ENCODE data around the gene MTHFD1. TPM values are rescaled to one million over a fixed set of nuclear protein-coding genes. Genes with fewer than 3 reads are reported as not detected.
"Not testable (repeated sequence)": the region's sequence is repeated elsewhere in the genome, so short reads cannot be mapped to it uniquely, and the experiment has no call there.

MTHFD1 gene
- total and polyA plus RNA-seq, 10 donors, result 17.6 to 65.9 (median 29.7) TPM

GRCh38 chr14:64391986-64392385, 3.8 kb downstream of the MTHFD1 start:
- H3K27me3 ChIP-seq (replicated peaks in 1 of 7), result no peaks in the 10 kb centered on the region
- no peak for DNase-seq
- intact Hi-C loops (cut with DNase I; ENCODE audit: low total_unique reads), result no loop called here
- H3K27ac ChIP-seq, result no peak overlapping the region
- 80 to 96% (median 92%) methylated on average over 2 of the region's 2 CpGs for WGBS, 5 donors
- H3K4me3 ChIP-seq, result no peak overlapping the region
- peaks cover 8 to 39% (median 23%) of the 10 kb centered on the region in 6 donors for H3K4me1 ChIP-seq
- TF ChIP-seq POLR2AphosphoS5 (IDR thresholded peaks at IDR 0.05) (no peak), CTCF (IDR thresholded peaks at IDR 0.05 in 8 of 11, conservative IDR thresholded peaks at IDR 0.05 in 3 of 11) (no peak), POLR2A (IDR thresholded peaks at IDR 0.05) (no peak)
- peaks cover 0 to 15% (median 0%) of the 10 kb centered on the region in 6 donors for H3K36me3 ChIP-seq
- H3K9me3 ChIP-seq, result no peaks in the 10 kb centered on the region

GRCh38 chr14:64393189-64393726, 5.1 kb downstream of the MTHFD1 start:
- H3K4me3 ChIP-seq; H3K9me3 ChIP-seq; H3K27me3 ChIP-seq (replicated peaks in 1 of 7); intact Hi-C loops (cut with DNase I; ENCODE audit: low total_unique reads); H3K27ac ChIP-seq; DNase-seq: not testable (repeated sequence)
- 95 to 99% (median 96%) methylated on average over 3 of the region's 3 CpGs for WGBS, 5 donors
- peaks cover 0 to 15% (median 0%) of the 10 kb centered on the region in 6 donors for H3K36me3 ChIP-seq
- peaks cover 6 to 33% (median 18%) of the 10 kb centered on the region in 6 donors for H3K4me1 ChIP-seq

- no peaks in the 10 kb centered on the region for H3K9me3 ChIP-seq
- no peak overlapping the region for H3K4me3 ChIP-seq
- H3K27me3 ChIP-seq (replicated peaks in 1 of 7), result no peaks in the 10 kb centered on the region
- peaks cover under 1 to 21% (median 9%) of the 10 kb centered on the region in 6 donors for H3K4me1 ChIP-seq
- intact Hi-C loops (cut with DNase I; ENCODE audit: low total_unique reads), result no loop called here
- H3K27ac ChIP-seq, result no peak overlapping the region
- peaks cover 0 to 15% (median 0%) of the 10 kb centered on the region in 6 donors for H3K36me3 ChIP-seq
- no peak for DNase-seq
- 89 to 96% (median 93%) methylated on average over 2 of the region's 2 CpGs for WGBS, 5 donors
- TF ChIP-seq CTCF (IDR thresholded peaks at IDR 0.05 in 8 of 11, conservative IDR thresholded peaks at IDR 0.05 in 3 of 11), result no peak
- no peak for TF ChIP-seq POLR2AphosphoS5 (IDR thresholded peaks at IDR 0.05)
- no peak for TF ChIP-seq POLR2A (IDR thresholded peaks at IDR 0.05)
These were observed 6.3 kb downstream of the MTHFD1 start for GRCh38 chr14:64394423-64394822.

- no peaks in the 10 kb centered on the region for H3K9me3 ChIP-seq
- peaks cover 0 to 14% (median 2%) of the 10 kb centered on the region in 6 donors for H3K4me1 ChIP-seq
- no peak for TF ChIP-seq POLR2A (IDR thresholded peaks at IDR 0.05)
- TF ChIP-seq POLR2AphosphoS5 (IDR thresholded peaks at IDR 0.05), result no peak
- no peaks in the 10 kb centered on the region for H3K27me3 ChIP-seq (replicated peaks in 1 of 7)
- no peak overlapping the region for H3K4me3 ChIP-seq
- no peak overlapping the region for H3K27ac ChIP-seq
- 89 to 97% (median 91%) methylated on average over 4 of the region's 4 CpGs for WGBS, 5 donors
- intact Hi-C loops (cut with DNase I; ENCODE audit: low total_unique reads), result no loop called here
- H3K36me3 ChIP-seq, result peaks cover 0 to 15% (median 0%) of the 10 kb centered on the region in 6 donors
- DNase-seq, result no peak
These were observed 7.0 kb downstream of the MTHFD1 start for GRCh38 chr14:64394977-64395633.

- Histone ChIP-seq H3K27ac (no peak overlapping the region), H3K4me1 (no peaks in the 10 kb centered on the region), H3K27me3 (replicated peaks in 1 of 7) (no peaks in the 10 kb centered on the region), H3K4me3 (no peak overlapping the region), H3K9me3 (no peaks in the 10 kb centered on the region), H3K36me3 (peaks cover 0 to 51% (median 20%) of the 10 kb centered on the region in 6 donors)
- no peak for TF ChIP-seq POLR2AphosphoS5 (IDR thresholded peaks at IDR 0.05)
- TF ChIP-seq POLR2A (IDR thresholded peaks at IDR 0.05), result no peak
- no peak for TF ChIP-seq CTCF (IDR thresholded peaks at IDR 0.05 in 8 of 11, conservative IDR thresholded peaks at IDR 0.05 in 3 of 11)
- intact Hi-C loops (cut with DNase I; ENCODE audit: low total_unique reads), result no loop called here
- WGBS, 5 donors, result 92 to 96% (median 94%) methylated on average over 6 of the region's 6 CpGs
- DNase-seq, result no peak
These were observed 12.8 kb downstream of the MTHFD1 start for GRCh38 chr14:64400829-64401459.

Data from spleen (tissue), 11 donors.